ENCODE measurements around the gene MDGA2.

- no peak for TF ChIP-seq RNF2 (IDR thresholded peaks at IDR 0.05; ENCODE audit: borderline replicate concordance, low read depth, low read length, missing control alignments, poor library complexity, severe bottlenecking)
- no peak for TF ChIP-seq CTCF (IDR thresholded peaks at IDR 0.05; ENCODE audit: control extremely low read depth in 1 of 3, insufficient read depth in 1 of 3, low read depth in 1 of 3, low read length in 3 of 3)
- no peak for TF ChIP-seq EP300 (IDR thresholded peaks at IDR 0.05; ENCODE audit: borderline replicate concordance in 1 of 2, low read depth in 2 of 2, low read length in 2 of 2)
- no peak for TF ChIP-seq SUZ12 (IDR thresholded peaks at IDR 0.05; ENCODE audit: low read length)
- no peak for TF ChIP-seq HDAC2 (IDR thresholded peaks at IDR 0.05; ENCODE audit: borderline replicate concordance in 1 of 2, low read depth in 2 of 2, low read length in 2 of 2)
Observed at GRCh38 chr14:46885566-46885965, 789.8 kb downstream of the MDGA2 start.

All from H1 (cell line).